ENCODE data around the gene METTL27. TPM values are rescaled to one million over a fixed set of nuclear protein-coding genes. Genes with fewer than 3 reads are reported as not detected.

The METTL27 gene
- total and polyA plus RNA-seq, 9 of the 15 experiments (the other 6 are each of a cell fraction or from before 2014, with no cell fraction given), result 0.08 to 0.82 (median 0.33) TPM; not detected in 4

GRCh38 chr7:73885975-73886798 is 43.9 kb upstream of the METTL27 start (continued):
- TF ChIP-seq ETS1 (conservative IDR thresholded peaks at IDR 0.05; ENCODE audit: control insufficient read depth, low read depth, low read length) (peak; percentile 95), ZBTB1 (CRISPR knock-in tag; IDR thresholded peaks at IDR 0.05; ENCODE audit: borderline replicate concordance, low read depth) (peak; percentile 91; the same call in 1 of the 2 replicates), MYC (IDR thresholded peaks at IDR 0.05; ENCODE audit: low read depth, low read length) (peak; percentile 86), MYC (CRISPR knock-in tag; IDR thresholded peaks at IDR 0.05; ENCODE audit: borderline replicate concordance, low read depth) (no peak), E4F1 (CRISPR knock-in tag; IDR thresholded peaks at IDR 0.05; ENCODE audit: borderline replicate concordance) (no peak), HDAC8 (tag; IDR thresholded peaks at IDR 0.05) (0 out of 2 replicates have a peak, but pooled peaks have one; percentile 22), MECOM (CRISPR knock-in tag; IDR thresholded peaks at IDR 0.05) (peak; percentile 79; the same call in 1 of the 2 replicates), SREBF1 (IDR thresholded peaks at IDR 0.05; ENCODE audit: borderline replicate concordance, low read depth, low read length) (no peak), CHD1 (IDR thresholded peaks at IDR 0.05; ENCODE audit: low read length) (no peak), RFX1 (IDR thresholded peaks at IDR 0.05) (peak; percentile 69), AFF1 (IDR thresholded peaks at IDR 0.05; ENCODE audit: low read depth in 1 of 2, partially characterized antibody in 2 of 2) (peak; percentile 73 to 99), RHOXF2B (CRISPR knock-in tag; conservative IDR thresholded peaks at IDR 0.05) (no peak), HDAC2 (IDR thresholded peaks at IDR 0.05) (peak; percentile 100), HNRNPUL1 (IDR thresholded peaks at IDR 0.05; ENCODE audit: low read length) (no peak), FOS (IDR thresholded peaks at IDR 0.05; ENCODE audit: extremely low read depth, insufficient read length) (no peak), GATAD2A (IDR thresholded peaks at IDR 0.05) (peak; percentile 83), TRIM24 (IDR thresholded peaks at IDR 0.05) (peak; percentile 100), ZNF239 (CRISPR knock-in tag; IDR thresholded peaks at IDR 0.05) (peak; percentile 80), USF1 (CRISPR knock-in tag; IDR thresholded peaks at IDR 0.05) (no peak)
